GM15510 (cell line): ENCODE data around the gene SPAG7.

ENCODE experiments used
- POLR2A ChIP-seq: IDR thresholded peaks from 3 replicates; pipeline ENCODE4 v1.6.1; 2011; ENCODE audit warnings: borderline replicate concordance; ENCODE audit not compliant: insufficient read length; ENCODE audit errors: extremely low read depth

SPAG7 gene

GRCh38 chr17:4987767-4988567, 20.4 kb upstream of the SPAG7 start:
- no peak for TF ChIP-seq POLR2A

DNA sequence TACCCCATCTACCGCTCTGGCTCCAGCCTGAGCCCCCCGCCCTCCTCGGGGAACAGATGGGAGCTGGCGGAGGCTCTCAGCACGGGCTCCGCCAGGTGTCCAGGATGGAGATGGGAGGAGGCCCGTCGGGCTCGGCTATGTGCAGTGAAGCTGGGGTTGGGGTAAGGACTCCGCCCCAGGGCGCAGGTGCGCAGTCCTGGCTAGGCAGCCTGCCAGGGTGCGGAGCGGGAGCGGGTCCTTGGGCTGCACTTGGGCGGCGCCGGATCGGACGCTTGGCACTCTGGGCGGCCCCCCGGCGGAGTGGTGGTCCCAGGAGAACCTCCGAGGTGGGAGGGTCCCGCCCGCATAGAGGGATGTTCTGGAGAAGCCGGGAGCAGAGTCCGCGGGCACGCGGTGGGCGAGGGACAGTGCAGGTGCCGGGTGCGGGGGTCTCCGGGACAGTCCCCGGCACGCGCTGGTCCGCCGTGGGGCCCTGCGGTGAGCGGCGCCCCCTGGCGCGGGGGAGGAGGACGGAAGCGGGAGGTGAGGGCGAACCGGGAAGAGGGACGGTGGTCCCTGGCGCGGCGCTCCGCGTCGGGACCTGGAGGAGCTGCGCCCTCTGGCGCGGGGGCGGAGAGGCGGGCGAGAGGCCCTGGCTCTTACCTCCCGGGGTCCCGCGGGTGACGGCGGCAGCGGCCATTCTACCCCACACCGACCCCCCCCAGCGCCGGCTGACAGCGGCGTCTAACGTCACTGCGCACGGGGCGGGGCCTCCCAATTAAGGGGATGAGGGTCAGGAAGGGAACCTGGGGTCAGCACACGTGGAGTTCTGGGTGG, 19.5 kb upstream of the SPAG7 start, which contains the start of gene CAMTA2:
Gene CAMTA2, minus strand, starts transcription at position 725 of the 816 bp plus-strand sequence. CDS start 1,453 bp downstream, outside the sequence.
- TF ChIP-seq POLR2A, result peak; percentile 61

DNA sequence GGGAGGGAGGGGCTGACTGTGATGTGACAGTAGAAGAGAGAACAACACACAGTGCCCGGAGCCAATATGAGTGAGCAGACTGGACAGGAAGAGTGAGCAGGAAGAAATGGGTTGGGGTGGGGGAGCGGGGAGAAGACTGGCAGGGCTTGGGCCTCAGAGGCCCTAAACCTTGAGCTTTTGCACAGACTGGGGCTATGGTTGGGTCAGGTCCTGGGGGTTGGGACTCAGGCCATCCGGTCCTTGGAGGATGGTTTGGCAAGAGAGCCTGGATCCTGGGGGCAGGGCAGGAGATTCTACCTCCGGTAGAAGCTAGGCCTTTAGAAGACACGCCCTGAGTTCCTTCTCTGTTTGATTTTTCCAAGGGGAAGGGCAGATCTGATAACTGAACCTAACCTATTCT, 18.8 kb upstream of the SPAG7 start:
- TF ChIP-seq POLR2A, result no peak

DNA sequence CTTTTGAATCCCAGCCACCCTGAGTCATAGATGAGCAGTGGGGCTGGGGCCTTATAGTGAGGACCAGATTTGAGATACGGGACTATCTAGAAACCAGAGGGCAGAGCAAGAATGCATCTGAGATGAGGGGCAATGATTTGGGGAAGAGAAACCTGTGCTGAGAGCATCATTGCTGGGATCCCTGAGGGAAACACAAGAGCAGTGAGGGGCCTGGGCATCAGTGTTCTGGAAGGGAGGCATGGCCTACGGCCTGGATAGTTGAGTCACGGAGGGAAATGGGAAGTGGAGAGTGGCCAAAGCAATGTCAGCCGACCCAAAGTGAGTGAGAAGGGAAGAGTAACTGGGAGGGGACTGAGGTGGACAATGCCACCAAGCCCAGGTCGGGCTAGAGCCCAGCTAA, 14.7 kb upstream of the SPAG7 start:
- TF ChIP-seq POLR2A, result no peak

- TF ChIP-seq POLR2A, result no peak
Observed at GRCh38 chr17:4980644-4981216, 13.1 kb upstream of the SPAG7 start.

DNA sequence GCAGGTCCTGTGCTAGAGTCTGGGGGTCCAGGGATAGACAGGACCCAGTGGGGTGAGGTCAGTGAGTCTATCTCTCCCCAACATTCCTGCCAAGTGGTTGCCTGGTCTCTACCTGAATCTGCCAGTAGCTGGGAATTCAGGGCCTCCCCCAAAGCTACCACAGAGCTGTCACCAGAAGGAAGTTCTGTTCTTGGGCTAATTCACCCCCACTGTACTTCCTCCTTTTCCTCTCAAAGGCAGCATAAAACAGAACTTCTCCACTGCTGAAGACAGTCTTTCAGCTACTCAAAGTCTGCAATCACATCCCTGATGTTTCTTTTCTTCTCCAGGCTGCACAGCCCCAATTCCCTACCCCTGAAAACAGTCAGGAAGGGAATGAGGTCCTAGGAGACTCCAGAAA, 11.1 kb upstream of the SPAG7 start:
- no peak for TF ChIP-seq POLR2A

DNA sequence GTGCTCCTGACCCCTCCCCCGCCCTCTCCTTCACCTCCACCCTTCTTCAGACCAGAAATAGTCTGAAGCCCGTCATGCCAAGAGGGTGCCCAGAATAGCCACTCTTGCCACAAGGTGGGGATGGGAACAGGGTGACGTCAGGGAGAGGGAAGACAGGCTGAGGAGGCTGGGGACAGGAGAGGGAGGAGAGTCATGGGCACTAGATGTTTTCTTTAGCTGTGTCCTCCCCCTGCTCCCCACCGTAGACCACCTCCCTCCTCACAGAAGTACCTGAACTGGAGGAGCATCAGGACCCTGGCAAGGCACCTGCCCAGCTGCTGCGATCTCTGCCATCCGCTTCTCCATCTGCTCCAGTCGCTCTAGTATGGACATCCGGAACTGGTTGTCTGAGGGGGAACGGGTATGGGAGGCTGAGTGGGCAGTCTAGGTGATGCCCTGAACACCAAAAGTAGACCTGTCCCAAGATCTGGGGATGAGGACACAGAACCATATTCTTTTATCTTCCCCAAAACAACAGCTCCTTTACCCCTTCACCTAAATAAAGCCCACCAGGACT, 6.6 kb upstream of the SPAG7 start:
- TF ChIP-seq POLR2A, result no peak

GRCh38 chr17:4973256-4974114, 5.9 kb upstream of the SPAG7 start:
- no peak for TF ChIP-seq POLR2A

- TF ChIP-seq POLR2A, result no peak
Observed at GRCh38 chr17:4972752-4973151, 5.1 kb upstream of the SPAG7 start.

DNA sequence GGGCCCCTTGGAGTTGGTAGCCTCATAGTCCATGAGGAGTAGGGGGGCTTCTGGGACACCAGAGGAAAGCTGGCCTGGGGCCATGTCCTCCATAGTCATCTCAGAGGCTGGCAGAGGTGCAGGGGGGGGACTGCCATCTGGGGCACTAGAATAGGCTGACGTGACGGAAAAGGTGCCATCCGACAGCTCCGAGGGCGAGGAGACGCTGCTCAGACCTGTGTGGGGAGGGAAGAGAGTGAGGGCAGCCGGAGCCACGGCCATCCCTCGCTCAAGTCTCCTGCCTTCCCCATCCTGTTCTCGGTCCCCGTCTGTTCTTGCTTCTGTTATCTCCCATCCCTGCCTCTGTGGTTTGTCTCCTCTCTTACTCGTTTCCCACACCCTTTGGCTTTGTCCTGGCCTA, 4.7 kb upstream of the SPAG7 start:
- TF ChIP-seq POLR2A, result no peak

- no peak for TF ChIP-seq POLR2A
Observed at GRCh38 chr17:4971826-4972225, 4.2 kb upstream of the SPAG7 start.

DNA sequence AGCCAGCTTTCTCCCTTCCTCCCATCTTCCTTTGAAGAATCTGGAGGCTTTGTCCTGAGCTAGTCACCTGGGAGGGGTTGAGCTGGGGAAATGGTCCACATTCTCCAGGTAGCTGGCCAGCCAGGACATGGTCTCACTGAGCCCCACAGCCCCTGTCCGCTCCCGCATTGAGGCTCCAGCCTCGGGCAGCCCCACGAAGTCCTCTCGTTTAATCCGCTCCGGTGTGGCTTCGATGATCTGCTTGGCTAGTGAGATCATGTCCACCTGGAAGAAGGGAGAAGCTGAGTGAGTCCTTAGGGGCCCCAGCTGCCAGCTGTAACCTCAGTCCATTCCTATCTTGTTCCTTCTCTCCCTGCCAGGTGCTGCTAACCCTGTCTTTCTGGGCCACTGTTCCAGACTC, 2.7 kb upstream of the SPAG7 start:
- TF ChIP-seq POLR2A, result no peak

- TF ChIP-seq POLR2A, result no peak
Observed at GRCh38 chr17:4969551-4970173, 2.0 kb upstream of the SPAG7 start.
